HEK293 (cell line): ENCODE measurements around the gene MGST3.

Experiments used
- CTCF ChIA-PET: fragments of 350-600 bp; formaldehyde crosslinking; extraction: SDS; loops from one replicate; lab custom pipeline; 2021; ENCODE audit warnings: antibody characterized with exemption; lab: Yijun Ruan, JAX
- POLR2A ChIA-PET: fragments of 300-600 bp; formaldehyde crosslinking; extraction: SDS; loops from one replicate; lab custom pipeline; 2020; ENCODE audit warnings: antibody characterized with exemption, inconsistent platforms; lab: Yijun Ruan, JAX
- H3K27ac ChIP-seq: fragments of 200-500 bp; sonication (Bioruptor generic); 2 replicates; pipeline ENCODE4 v1.5.1; 2014; ENCODE audit warnings: low read depth, low read length, control low read depth, inconsistent platforms; ENCODE audit errors: extremely low read depth
- H3K36me3 ChIP-seq, 2 experiments: fragments of 200-500 bp in 1 of 2; sonication (Bioruptor generic) in 1 of 2; 1 replicate in 1 of 2; 2 replicates in 1 of 2; pipeline ENCODE4 v1.5.1; 2014 to 2017; ENCODE audit warnings: inconsistent platforms in 2 of 2, low read length in 2 of 2; ENCODE audit not compliant: control insufficient read depth in 2 of 2, insufficient read depth in 1 of 2
- H3K4me1 ChIP-seq: fragments of 200-500 bp; sonication (Bioruptor generic); 2 replicates; pipeline ENCODE4 v1.5.1; 2014; ENCODE audit warnings: mild to moderate bottlenecking, low read length, inconsistent platforms; ENCODE audit not compliant: control insufficient read depth, insufficient read depth
- H3K4me3 ChIP-seq: 2 replicates; pipeline ENCODE4 v1.5.1; 2011; ENCODE audit warnings: low read depth, mild to moderate bottlenecking, control low read depth, low read length, moderate library complexity
- H3K9me3 ChIP-seq: fragments of 200-500 bp; sonication (Bioruptor generic); 2 replicates; pipeline ENCODE4 v1.5.1; 2014; ENCODE audit warnings: low read depth, low read length, inconsistent platforms; ENCODE audit not compliant: control insufficient read depth, insufficient read depth
- GLI2 ChIP-seq: fragments of 450-650 bp; formaldehyde crosslinking; IDR thresholded peaks from 2 replicates; pipeline ENCODE4; 2017; ENCODE audit warnings: missing biosample characterization, missing genetic modification characterization, low read depth, borderline replicate concordance
- GLIS1 ChIP-seq: fragments of 450-650 bp; formaldehyde crosslinking; IDR thresholded peaks from 2 replicates; pipeline ENCODE4 v1.5.1; 2016; ENCODE audit warnings: missing biosample characterization, missing genetic modification characterization
- KLF10 ChIP-seq: fragments of 450-650 bp; IDR thresholded peaks from 2 replicates; pipeline ENCODE4 v1.5.1; 2018; ENCODE audit warnings: missing biosample characterization, mild to moderate bottlenecking, missing genetic modification characterization
- KLF7 ChIP-seq: fragments of 450-650 bp; formaldehyde crosslinking; IDR thresholded peaks from 2 replicates; pipeline ENCODE4 v1.5.1; 2016; ENCODE audit warnings: missing biosample characterization, missing genetic modification characterization, borderline replicate concordance
- MYNN ChIP-seq: fragments of 450-650 bp; formaldehyde crosslinking; IDR thresholded peaks from 2 replicates; pipeline ENCODE4 v1.5.1; 2016; ENCODE audit warnings: missing biosample characterization, missing genetic modification characterization, borderline replicate concordance
- PBX3 ChIP-seq: sonication (generic); formaldehyde crosslinking; IDR thresholded peaks from 2 replicates; pipeline ENCODE4 v1.8.1; 2022; ENCODE audit warnings: mild to moderate bottlenecking, moderate library complexity, missing genetic modification reagents
- PRDM1 ChIP-seq: fragments of 450-650 bp; formaldehyde crosslinking; IDR thresholded peaks from 2 replicates; pipeline ENCODE4; 2016; ENCODE audit warnings: missing biosample characterization, missing genetic modification characterization
- RBAK ChIP-seq: fragments of 450-650 bp; formaldehyde crosslinking; IDR thresholded peaks from 2 replicates; pipeline ENCODE4 v1.5.1; 2016; ENCODE audit warnings: missing biosample characterization, missing genetic modification characterization
- REST ChIP-seq: fragments of 450-650 bp; formaldehyde crosslinking; IDR thresholded peaks from 2 replicates; pipeline ENCODE4 v1.5.1; 2016; ENCODE audit warnings: missing biosample characterization, missing genetic modification characterization
- SP3 ChIP-seq: fragments of 450-650 bp; formaldehyde crosslinking; IDR thresholded peaks from 2 replicates; pipeline ENCODE4 v1.5.1; 2016; ENCODE audit warnings: missing biosample characterization, missing genetic modification characterization
- ZBTB48 ChIP-seq: fragments of 450-650 bp; formaldehyde crosslinking; IDR thresholded peaks from 2 replicates; pipeline ENCODE4 v1.5.1; 2016; ENCODE audit warnings: missing biosample characterization, missing genetic modification characterization
- ZFP3 ChIP-seq: fragments of 450-650 bp; formaldehyde crosslinking; IDR thresholded peaks from 2 replicates; pipeline ENCODE4 v1.5.1; 2016; ENCODE audit warnings: low read depth, missing biosample characterization, missing genetic modification characterization
- ZNF10 ChIP-seq: fragments of 450-650 bp; formaldehyde crosslinking; IDR thresholded peaks from 2 replicates; pipeline ENCODE4 v1.5.1; 2017; ENCODE audit warnings: missing biosample characterization, missing genetic modification characterization
- ZNF112 ChIP-seq: fragments of 450-650 bp; formaldehyde crosslinking; IDR thresholded peaks from 2 replicates; pipeline ENCODE4 v1.5.0; 2017; ENCODE audit warnings: missing biosample characterization, missing genetic modification characterization
- ZNF157 ChIP-seq: fragments of 450-650 bp; formaldehyde crosslinking; IDR thresholded peaks from 2 replicates; pipeline ENCODE4 v1.5.1; 2016; ENCODE audit warnings: missing biosample characterization, missing genetic modification characterization
- ZNF169 ChIP-seq: fragments of 450-650 bp; formaldehyde crosslinking; IDR thresholded peaks from 2 replicates; pipeline ENCODE4 v1.5.1; 2016; ENCODE audit warnings: missing biosample characterization, missing genetic modification characterization
- ZNF19 ChIP-seq: fragments of 450-650 bp; formaldehyde crosslinking; IDR thresholded peaks from 2 replicates; pipeline ENCODE4; 2016; ENCODE audit warnings: missing biosample characterization, missing genetic modification characterization, low read depth
- ZNF341 ChIP-seq: fragments of 450-650 bp; formaldehyde crosslinking; IDR thresholded peaks from 2 replicates; pipeline ENCODE4; 2016; ENCODE audit warnings: low read depth, missing biosample characterization, missing genetic modification characterization
- ZNF37A ChIP-seq: fragments of 450-650 bp; IDR thresholded peaks from 2 replicates; pipeline ENCODE4 v1.5.1; 2018; ENCODE audit warnings: missing biosample characterization, missing genetic modification characterization
- ZNF404 ChIP-seq: fragments of 450-650 bp; formaldehyde crosslinking; IDR thresholded peaks from 2 replicates; pipeline ENCODE4 v1.5.1; 2017; ENCODE audit warnings: missing biosample characterization, missing genetic modification characterization
- ZNF416 ChIP-seq: fragments of 450-650 bp; formaldehyde crosslinking; IDR thresholded peaks from 2 replicates; pipeline ENCODE4 v1.5.1; 2016; ENCODE audit warnings: missing biosample characterization, missing genetic modification characterization
- ZNF423 ChIP-seq: fragments of 450-650 bp; formaldehyde crosslinking; IDR thresholded peaks from 2 replicates; pipeline ENCODE4 v1.5.1; 2016; ENCODE audit warnings: missing biosample characterization, missing genetic modification characterization
- ZNF510 ChIP-seq: fragments of 450-650 bp; formaldehyde crosslinking; IDR thresholded peaks from 2 replicates; pipeline ENCODE4 v1.5.1; 2018; ENCODE audit warnings: mild to moderate bottlenecking, missing genetic modification characterization, missing biosample characterization; ENCODE audit not compliant: insufficient replicate concordance
- ZNF555 ChIP-seq: fragments of 450-650 bp; formaldehyde crosslinking; conservative IDR thresholded peaks from 2 replicates; pipeline ENCODE4 v1.5.1; 2017; ENCODE audit warnings: missing biosample characterization, mild to moderate bottlenecking, missing genetic modification characterization, inconsistent platforms
- ZNF560 ChIP-seq: fragments of 450-650 bp; formaldehyde crosslinking; IDR thresholded peaks from 2 replicates; pipeline ENCODE4 v1.5.1; 2017; ENCODE audit warnings: missing biosample characterization, missing genetic modification characterization, borderline replicate concordance
- ZNF585B ChIP-seq: fragments of 450-650 bp; formaldehyde crosslinking; IDR thresholded peaks from 2 replicates; pipeline ENCODE4 v1.5.1; 2016; ENCODE audit warnings: missing biosample characterization, missing genetic modification characterization
- ZNF610 ChIP-seq: fragments of 450-650 bp; formaldehyde crosslinking; IDR thresholded peaks from 2 replicates; pipeline ENCODE4 v1.5.1; 2016; ENCODE audit warnings: missing biosample characterization, missing genetic modification characterization, borderline replicate concordance
- ZNF624 ChIP-seq: fragments of 450-650 bp; formaldehyde crosslinking; IDR thresholded peaks from 2 replicates; pipeline ENCODE4 v1.5.1; 2017; ENCODE audit warnings: missing biosample characterization, missing genetic modification characterization
- ZNF645 ChIP-seq: fragments of 450-650 bp; formaldehyde crosslinking; IDR thresholded peaks from 2 replicates; pipeline ENCODE4; 2016; ENCODE audit warnings: missing biosample characterization, missing genetic modification characterization
- ZNF776 ChIP-seq: fragments of 450-650 bp; formaldehyde crosslinking; IDR thresholded peaks from 2 replicates; pipeline ENCODE4 v1.5.0; 2017; ENCODE audit warnings: missing biosample characterization, missing genetic modification characterization, borderline replicate concordance
- ZNF777 ChIP-seq: fragments of 450-650 bp; formaldehyde crosslinking; IDR thresholded peaks from 2 replicates; pipeline ENCODE4 v1.5.1; 2017; ENCODE audit warnings: missing biosample characterization, missing genetic modification characterization, borderline replicate concordance
- ZNF791 ChIP-seq: fragments of 450-650 bp; formaldehyde crosslinking; IDR thresholded peaks from 2 replicates; pipeline ENCODE4 v1.5.1; 2016; ENCODE audit warnings: missing biosample characterization, missing genetic modification characterization

Gene MGST3

GRCh38 chr1:165597883-165598675, 33.0 kb upstream of the MGST3 start:
- CTCF ChIA-PET, result interaction anchor here (0.6 to 9.0 kb wide), 9 partner anchors 11 to 327 kb away, joined by 3 to 108 read pairs (median 4); no protein-coding TSS in a partner anchor
- Histone ChIP-seq H3K4me3 (peak overlapping the region; percentile 60), H3K27ac (no peak overlapping the region; the same call in 1 of the 2 replicates), H3K36me3 (no peaks in the 10 kb centered on the region), H3K4me1 (no peaks in the 10 kb centered on the region), H3K9me3 (no peaks in the 10 kb centered on the region)
- POLR2A ChIA-PET, result interaction anchor here (0.8 to 1.3 kb wide), 2 partner anchors 33 to 205 kb away, joined by 4 to 7 read pairs; partner anchors contain the start of gene MGST3
- TF ChIP-seq KLF10 (tag by site-specific recombination) (no peak), GLIS1 (peak; percentile 14; the same call in 1 of the 2 replicates), ZNF416 (tag by site-specific recombination) (no peak), ZNF10 (tag by site-specific recombination) (no peak; the same call in 1 of the 2 replicates), KLF7 (tag by site-specific recombination) (no peak), ZNF112 (no peak), ZNF341 (tag by site-specific recombination) (no peak), ZNF560 (tag by site-specific recombination) (no peak), ZNF404 (tag by site-specific recombination) (no peak), ZNF37A (no peak), ZNF777 (tag by site-specific recombination) (no peak), ZNF610 (tag by site-specific recombination) (no peak), PBX3 (CRISPR knock-in tag) (no peak), ZNF423 (tag by site-specific recombination) (no peak), ZNF157 (tag by site-specific recombination) (no peak), ZNF791 (no peak), REST (tag by site-specific recombination) (no peak), ZNF585B (no peak), MYNN (tag by site-specific recombination) (peak; percentile 97), ZNF555 (no peak), ZNF19 (no peak), ZBTB48 (tag by site-specific recombination) (0 out of 2 replicates have a peak, but pooled peaks have one; percentile 28), ZFP3 (tag by site-specific recombination) (no peak), ZNF624 (no peak), ZNF169 (no peak), PRDM1 (tag by site-specific recombination) (no peak), ZNF645 (no peak), SP3 (tag by site-specific recombination) (peak; percentile 77), RBAK (no peak), ZNF776 (tag by site-specific recombination) (no peak), ZNF510 (no peak), GLI2 (tag by site-specific recombination) (no peak)
